Right lobe of liver (tissue), 6 donors: ENCODE measurements around the gene DPF1. TPM values are rescaled to one million over a fixed set of nuclear protein-coding genes. Genes with fewer than 3 reads are reported as not detected.

Source experiments
- ATAC-seq, 4 donors: fragments of 200-7000 bp; cut with Tn5 transposase; one replicate each; pipeline ENCODE4 v1.9.1; 2020; ENCODE audit warnings: mild to moderate bottlenecking in 4 of 4, moderate library complexity in 4 of 4
- DNase-seq, 3 donors: peaks; one replicate each; pipeline ENCODE4 v3.0.0-alpha.2; 2020
- H3K27ac ChIP-seq, 3 donors: fragments of 200-600 bp; one replicate each; pipeline ENCODE4 v1.8.0; 2022
- H3K27me3 ChIP-seq, 2 donors: fragments of 200-600 bp; one replicate each; pipeline ENCODE4 v1.8.0; 2022
- H3K36me3 ChIP-seq, 4 donors: fragments of 200-600 bp; sonication (generic) in 1 of 4; one replicate each; pipeline versions ENCODE4 v1.5.1 to v1.8.0; 2017 to 2022; ENCODE audit warnings: control low read depth in 1 of 4
- H3K4me1 ChIP-seq, 4 donors: fragments of 200-600 bp; sonication (generic) in 1 of 4; one replicate each; pipeline versions ENCODE4 v1.5.1 to v1.8.0; 2017 to 2022; ENCODE audit warnings: control low read depth in 1 of 4
- H3K4me3 ChIP-seq, 3 donors: fragments of 200-600 bp; one replicate each; pipeline ENCODE4 v1.8.0; 2022
- H3K9me3 ChIP-seq, 4 donors: fragments of 200-600 bp; sonication (generic) in 1 of 4; one replicate each; pipeline versions ENCODE4 v1.5.1 to v1.8.0; 2017 to 2022; ENCODE audit warnings: control low read depth in 1 of 4
- POLR2A ChIP-seq: fragments of 450-650 bp; IDR thresholded peaks from one replicate; pipeline ENCODE4 v1.6.1; 2017; ENCODE audit warnings: antibody characterized with exemption, mild to moderate bottlenecking
- WGBS: methylation state at CpG from one replicate; pipeline ENCODE4 v1.1.6; 2018; ENCODE audit warnings: low coverage, low lambda C conversion rate; ENCODE audit not compliant: insufficient coverage; ENCODE audit errors: missing lambda C conversion rate; 5-methylcytosine and 5-hydroxymethylcytosine counted together
- intact Hi-C, 2 donors: fragments of 100-400 bp; cut with DNase I; formaldehyde crosslinking; loops; one replicate each; pipeline versions ENCODE4 v1.11.2 to v1.14.1; 2022
- total RNA-seq, 6 experiments: library from RNA; depleted of rRNA in 2 of 6; stranded (reverse); fragments of >200 nt in 2 of 6; fragmentation: NEBNext Ultra II Directional in 3 of 6; extraction: Animal tissue kit (Norgen Biotek cat#: 25700) in 3 of 6; gene quantifications; one replicate each; pipeline versions ENCODE4 v1.1.0 to v1.2.4, GENCODE V29; 2016 to 2023
- TF ChIP-seq, protein P1 (sequence below), 4 donors: fragments of 200-600 bp in 3 of 4; fragments of 450-650 bp in 1 of 4; IDR thresholded peaks; one replicate each; pipeline versions ENCODE4 v1.5.1 to v1.8.0; 2016 to 2022; ENCODE audit warnings: antibody characterized with exemption in 4 of 4, mild to moderate bottlenecking in 2 of 4
- donor health status: DM: no; HTN: yes; CAD: no.
- donor health status: DM: no; HTN: no; CAD: no.
- donor health status: DM: no; HTN: no; CAD: no.
- donor health status: DM: no; HTN: yes; CAD: no.
- donor health status: DM: no; HTN: yes; CAD: no.

DPF1 gene
- total RNA-seq, 6 experiments from 2014 or later, result not detected

DNA sequence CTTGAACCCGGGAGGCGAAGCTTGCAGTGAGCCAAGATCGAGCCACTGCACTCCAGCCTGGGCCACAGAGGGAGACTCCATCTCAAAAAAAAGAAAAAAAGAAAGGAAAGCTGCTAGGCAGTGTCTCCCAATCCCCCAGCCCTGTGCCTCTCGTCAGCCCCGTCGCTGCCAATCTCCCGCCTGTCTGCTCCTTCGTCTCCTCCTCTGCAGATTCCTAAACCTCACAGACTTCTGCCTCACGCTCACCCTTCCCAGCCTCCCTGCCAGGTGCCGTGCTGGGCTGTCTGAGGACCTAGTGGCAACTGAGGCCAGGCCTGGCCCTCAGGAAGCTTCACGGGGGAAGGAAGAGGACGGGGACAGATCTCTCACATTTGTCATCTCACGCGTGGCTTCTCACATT lies 21.5 kb downstream of the DPF1 start:
- Histone ChIP-seq H3K27me3 (no peaks in the 10 kb centered on the region), H3K36me3 (peaks cover 0 to 6% (median 0%) of the 10 kb centered on the region in 4 donors), H3K4me3 (no peak overlapping the region), H3K27ac (no peak overlapping the region), H3K9me3 (no peaks in the 10 kb centered on the region), H3K4me1 (no peaks in the 10 kb centered on the region)
- intact Hi-C loops, result no loop called here
- 89% methylated on average over 8 of the region's 14 CpGs for WGBS
- ATAC-seq, result no peak
- DNase-seq, result no peak
- no peak for TF ChIP-seq POLR2A

DNA sequence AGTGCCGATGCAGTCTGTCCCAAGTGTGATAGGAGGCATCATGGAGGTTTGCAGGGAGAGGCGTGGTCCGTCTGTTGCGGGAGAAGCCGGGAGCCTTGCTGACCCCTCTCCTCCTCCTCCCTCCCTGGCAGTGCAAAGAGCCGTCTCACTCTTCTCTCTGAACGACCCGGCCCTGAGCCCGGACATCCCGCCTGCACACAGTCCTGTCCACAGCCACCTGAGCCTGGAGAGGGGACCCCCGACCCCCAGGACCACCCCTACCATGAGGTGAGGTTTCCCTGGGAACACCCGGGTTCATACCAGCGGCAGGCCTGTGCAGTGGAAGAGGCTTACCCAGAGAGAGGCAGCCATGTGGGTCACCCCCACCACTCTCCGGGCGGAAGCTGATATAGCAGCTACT lies 22.3 kb downstream of the DPF1 start:
- no peak overlapping the region for H3K4me3 ChIP-seq
- TF ChIP-seq POLR2A, result no peak
- TF ChIP-seq, protein P1, sequence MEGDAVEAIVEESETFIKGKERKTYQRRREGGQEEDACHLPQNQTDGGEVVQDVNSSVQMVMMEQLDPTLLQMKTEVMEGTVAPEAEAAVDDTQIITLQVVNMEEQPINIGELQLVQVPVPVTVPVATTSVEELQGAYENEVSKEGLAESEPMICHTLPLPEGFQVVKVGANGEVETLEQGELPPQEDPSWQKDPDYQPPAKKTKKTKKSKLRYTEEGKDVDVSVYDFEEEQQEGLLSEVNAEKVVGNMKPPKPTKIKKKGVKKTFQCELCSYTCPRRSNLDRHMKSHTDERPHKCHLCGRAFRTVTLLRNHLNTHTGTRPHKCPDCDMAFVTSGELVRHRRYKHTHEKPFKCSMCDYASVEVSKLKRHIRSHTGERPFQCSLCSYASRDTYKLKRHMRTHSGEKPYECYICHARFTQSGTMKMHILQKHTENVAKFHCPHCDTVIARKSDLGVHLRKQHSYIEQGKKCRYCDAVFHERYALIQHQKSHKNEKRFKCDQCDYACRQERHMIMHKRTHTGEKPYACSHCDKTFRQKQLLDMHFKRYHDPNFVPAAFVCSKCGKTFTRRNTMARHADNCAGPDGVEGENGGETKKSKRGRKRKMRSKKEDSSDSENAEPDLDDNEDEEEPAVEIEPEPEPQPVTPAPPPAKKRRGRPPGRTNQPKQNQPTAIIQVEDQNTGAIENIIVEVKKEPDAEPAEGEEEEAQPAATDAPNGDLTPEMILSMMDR (IDR thresholded peaks at IDR 0.05), result no peak
- WGBS, result 89% methylated on average over 3 of the region's 15 CpGs
- intact Hi-C loops, result no loop called here
- H3K9me3 ChIP-seq, result no peaks in the 10 kb centered on the region
- no peaks in the 10 kb centered on the region for H3K4me1 ChIP-seq
- H3K27me3 ChIP-seq, result no peaks in the 10 kb centered on the region
- DNase-seq, result no peak
- H3K27ac ChIP-seq, result no peak overlapping the region
- no peak for ATAC-seq
- peaks cover 0 to 6% (median 0%) of the 10 kb centered on the region in 4 donors for H3K36me3 ChIP-seq

DNA sequence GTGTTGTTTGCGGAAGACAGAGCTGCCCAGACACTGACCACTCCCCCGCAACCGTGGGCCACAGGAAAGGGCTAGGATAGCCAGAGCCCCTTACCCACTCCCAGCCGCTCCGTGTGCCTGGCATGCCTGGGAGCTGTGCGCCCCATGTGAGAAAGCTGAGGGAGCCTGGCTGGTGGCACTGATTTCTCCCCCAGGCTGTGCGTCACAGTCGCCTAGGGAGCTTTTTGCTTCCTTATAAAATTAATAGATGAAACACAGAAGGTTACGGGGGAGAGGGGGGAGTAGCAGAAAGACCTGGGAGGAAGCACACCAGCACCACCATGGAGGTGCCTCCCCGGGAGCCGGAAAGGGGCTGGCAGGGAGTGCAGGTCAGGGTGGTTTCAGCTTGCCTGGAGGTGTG lies 24.7 kb downstream of the DPF1 start:
- 91% methylated on average over 5 of the region's 11 CpGs for WGBS
- H3K27me3 ChIP-seq, result no peaks in the 10 kb centered on the region
- no peak for DNase-seq
- H3K4me3 ChIP-seq, result no peak overlapping the region
- ATAC-seq, result no peak
- H3K27ac ChIP-seq, result no peak overlapping the region
- no peaks in the 10 kb centered on the region for H3K9me3 ChIP-seq
- intact Hi-C loops, result no loop called here
- H3K36me3 ChIP-seq, result peaks cover 0 to 3% (median 0%) of the 10 kb centered on the region in 4 donors
- no peaks in the 10 kb centered on the region for H3K4me1 ChIP-seq
- no peak for TF ChIP-seq POLR2A
- TF ChIP-seq, protein P1 (IDR thresholded peaks at IDR 0.05), result no peak

DNA sequence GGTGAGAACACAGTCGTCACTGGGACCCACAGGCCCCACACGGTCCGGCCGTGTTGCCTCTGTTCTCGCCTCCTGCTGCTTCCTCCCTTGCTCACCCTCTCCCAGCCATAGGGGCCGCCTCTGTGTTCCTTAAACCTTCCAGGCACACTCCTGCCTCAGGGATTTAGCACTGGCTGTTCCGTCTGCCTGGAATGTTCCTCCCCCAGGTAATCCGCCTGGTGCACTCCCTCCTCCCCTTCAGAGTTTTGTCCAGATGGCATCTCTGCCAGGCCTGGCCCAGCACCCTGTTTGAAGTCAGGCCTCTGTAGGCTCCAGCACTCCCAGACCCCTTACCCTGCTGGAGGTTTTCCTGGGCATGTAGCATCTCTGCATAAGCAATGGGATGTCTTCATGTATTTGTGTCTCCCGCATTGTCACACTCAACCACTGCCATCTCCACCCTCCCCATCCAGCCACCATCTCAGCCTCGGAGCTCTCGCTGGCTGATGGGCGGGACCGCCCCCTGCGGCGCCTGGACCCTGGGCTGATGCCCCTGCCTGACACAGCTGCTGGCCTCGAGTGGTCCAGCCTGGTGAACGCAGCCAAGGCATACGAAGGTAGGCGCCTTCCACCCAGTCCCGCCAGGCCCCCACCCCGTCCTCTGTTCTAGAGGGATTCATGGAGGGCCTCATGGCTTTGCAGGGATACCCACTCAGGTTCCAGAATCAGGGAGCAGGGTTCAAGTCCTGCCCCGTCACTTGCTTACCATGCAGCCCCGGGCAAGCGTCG lies 25.9 kb downstream of the DPF1 start:
- DNase-seq (no peak), ATAC-seq (peak in 1 of 4 donors; percentile 7)
- WGBS, result 90% methylated on average over 12 of the region's 25 CpGs
- Histone ChIP-seq H3K4me3 (no peak overlapping the region), H3K9me3 (no peaks in the 10 kb centered on the region), H3K36me3 (peaks cover 0 to 3% (median 0%) of the 10 kb centered on the region in 4 donors), H3K27ac (no peak overlapping the region), H3K27me3 (no peaks in the 10 kb centered on the region), H3K4me1 (no peaks in the 10 kb centered on the region)
- intact Hi-C loops, result no loop called here
- TF ChIP-seq, protein P1 (IDR thresholded peaks at IDR 0.05), result no peak
- no peak for TF ChIP-seq POLR2A

DNA sequence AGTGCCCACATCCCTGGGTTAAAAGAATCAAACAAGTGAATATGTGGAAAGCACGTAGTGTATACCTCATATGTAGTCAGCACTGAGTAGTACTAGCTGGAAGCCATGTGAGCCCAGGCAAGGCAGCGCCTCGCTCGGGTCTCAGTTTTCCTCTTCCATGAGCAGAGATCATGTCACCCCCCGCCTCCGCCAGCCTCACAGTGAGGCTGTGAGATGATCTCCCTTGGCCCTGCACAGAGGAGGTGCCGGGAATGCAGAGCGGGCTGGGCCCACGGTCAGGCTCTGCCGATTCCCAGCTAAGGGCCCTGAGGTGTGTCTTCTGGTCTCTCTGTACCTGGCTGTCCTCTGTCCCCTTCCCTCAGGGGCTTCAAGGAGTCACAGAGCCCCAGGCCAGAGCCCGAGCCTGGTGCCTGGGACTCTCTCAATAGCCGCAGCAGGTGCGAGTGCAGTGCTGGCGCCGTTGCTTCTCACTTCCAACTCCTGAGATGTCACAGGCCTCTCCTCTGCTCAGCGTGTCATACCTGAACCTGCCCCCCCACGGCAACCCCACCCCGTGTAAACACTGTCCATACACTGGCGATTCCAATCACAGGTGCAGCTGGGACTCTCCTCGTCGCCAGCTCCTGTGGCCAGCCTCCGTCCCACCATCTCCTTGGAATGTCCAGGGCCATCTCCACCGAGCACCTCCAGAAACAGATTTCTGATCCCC lies 26.9 kb downstream of the DPF1 start:
- DNase-seq, result no peak
- no peak for TF ChIP-seq POLR2A
- Histone ChIP-seq H3K4me3 (no peak overlapping the region), H3K4me1 (no peaks in the 10 kb centered on the region), H3K27ac (no peak overlapping the region), H3K9me3 (no peaks in the 10 kb centered on the region), H3K36me3 (peaks cover 0 to under 1% (median 0%) of the 10 kb centered on the region in 4 donors), H3K27me3 (no peaks in the 10 kb centered on the region)
- 92% methylated on average over 10 of the region's 23 CpGs for WGBS
- ATAC-seq, result no peak
- intact Hi-C loops, result no loop called here
